Astrocyte (in vitro differentiated cells and primary cell): ENCODE measurements around the gene STIL. TPM values are rescaled to one million over a fixed set of nuclear protein-coding genes. Genes with fewer than 3 reads are reported as not detected.
A peak's percentile ranks its signal among the peaks of the same experiment; 100 is the strongest.

ENCODE experiments used
- DNase-seq: peaks from one replicate; pipeline ENCODE4 v3.0.0-alpha.2; 2010; ENCODE audit warnings: low read depth
- FAIRE-seq: peaks from 2 replicates; lab custom pipeline; 2011; peaks lifted over from hg19 to GRCh38; lab: Jason Lieb, UNC
- H2AFZ ChIP-seq: 2 replicates; pipeline ENCODE4 v1.6.0; 2012; ENCODE audit warnings: low read depth, low read length, inconsistent platforms
- H3K27ac ChIP-seq: 2 replicates; pipeline ENCODE4 v1.5.1; 2011; ENCODE audit warnings: low read depth, low read length, inconsistent platforms
- H3K27me3 ChIP-seq: 2 replicates; pipeline ENCODE4 v1.6.0; 2011; ENCODE audit warnings: low read length, inconsistent platforms; ENCODE audit not compliant: insufficient read depth
- H3K36me3 ChIP-seq: 2 replicates; pipeline ENCODE4 v1.5.1; 2011; ENCODE audit warnings: low read length, inconsistent platforms; ENCODE audit not compliant: insufficient read depth
- H3K4me1 ChIP-seq: 2 replicates; pipeline ENCODE4 v1.5.1; 2011; ENCODE audit warnings: low read length, inconsistent platforms; ENCODE audit not compliant: insufficient read depth
- H3K4me2 ChIP-seq: 2 replicates; pipeline ENCODE4 v1.6.0; 2012; ENCODE audit warnings: low read length, inconsistent platforms
- H3K4me3 ChIP-seq: 2 replicates; pipeline ENCODE4 v1.5.1; 2011; ENCODE audit warnings: low read depth, mild to moderate bottlenecking, low read length, inconsistent platforms; ENCODE audit not compliant: insufficient read depth
- H3K79me2 ChIP-seq: 2 replicates; pipeline ENCODE4 v1.6.0; 2012; ENCODE audit warnings: mild to moderate bottlenecking, low read length, inconsistent platforms; ENCODE audit not compliant: insufficient read depth
- H3K9ac ChIP-seq: 2 replicates; pipeline ENCODE4 v1.6.0; 2012; ENCODE audit warnings: mild to moderate bottlenecking, low read length, inconsistent platforms
- H3K9me3 ChIP-seq: 2 replicates; pipeline ENCODE4 v1.5.1; 2012; ENCODE audit warnings: low read depth, mild to moderate bottlenecking, low read length, inconsistent platforms; ENCODE audit not compliant: insufficient read depth
- H4K20me1 ChIP-seq: 2 replicates; pipeline ENCODE4 v1.6.0; 2012; ENCODE audit warnings: low read length, inconsistent platforms; ENCODE audit not compliant: insufficient read depth
- H3K27ac Mint-ChIP-seq: one replicate; pipeline ENCODE4 v1.8.0; 2021; ENCODE audit warnings: mild to moderate bottlenecking, mixed read lengths; ENCODE audit not compliant: unreplicated experiment
- H3K27me3 Mint-ChIP-seq: one replicate; pipeline ENCODE4 v1.8.0; 2021; ENCODE audit warnings: low read depth, mixed read lengths; ENCODE audit not compliant: unreplicated experiment
- H3K36me3 Mint-ChIP-seq: one replicate; pipeline ENCODE4 v1.8.0; 2021; ENCODE audit warnings: low read depth, mixed read lengths; ENCODE audit not compliant: unreplicated experiment
- H3K4me1 Mint-ChIP-seq: one replicate; pipeline ENCODE4 v1.8.0; 2021; ENCODE audit warnings: low read depth, mixed read lengths; ENCODE audit not compliant: unreplicated experiment
- H3K4me3 Mint-ChIP-seq: one replicate; pipeline ENCODE4 v1.8.0; 2021; ENCODE audit warnings: mild to moderate bottlenecking, moderate library complexity, mixed read lengths; ENCODE audit not compliant: unreplicated experiment
- H3K9me3 Mint-ChIP-seq: one replicate; pipeline ENCODE4 v1.8.0; 2021; ENCODE audit warnings: mild to moderate bottlenecking, mixed read lengths; ENCODE audit not compliant: unreplicated experiment
- EZH2 ChIP-seq: IDR thresholded peaks from 2 replicates; pipeline ENCODE4 v1.6.1; 2012; ENCODE audit warnings: mild to moderate bottlenecking, low read length, inconsistent platforms; ENCODE audit not compliant: insufficient read depth
- total RNA-seq: library from RNA; stranded (reverse); gene quantifications from 2 replicates; pipeline ENCODE4 v1.2.1, GENCODE V29; 2021
- TF ChIP-seq, protein P1 (sequence below): IDR thresholded peaks from 2 replicates; pipeline ENCODE4 v1.5.1; 2011; ENCODE audit warnings: low read depth, mild to moderate bottlenecking, inconsistent platforms, low read length, moderate library complexity; ENCODE audit not compliant: insufficient read depth

Gene STIL
- total RNA-seq, 1 donor from 2014 or later = 8.8 TPM

DNA sequence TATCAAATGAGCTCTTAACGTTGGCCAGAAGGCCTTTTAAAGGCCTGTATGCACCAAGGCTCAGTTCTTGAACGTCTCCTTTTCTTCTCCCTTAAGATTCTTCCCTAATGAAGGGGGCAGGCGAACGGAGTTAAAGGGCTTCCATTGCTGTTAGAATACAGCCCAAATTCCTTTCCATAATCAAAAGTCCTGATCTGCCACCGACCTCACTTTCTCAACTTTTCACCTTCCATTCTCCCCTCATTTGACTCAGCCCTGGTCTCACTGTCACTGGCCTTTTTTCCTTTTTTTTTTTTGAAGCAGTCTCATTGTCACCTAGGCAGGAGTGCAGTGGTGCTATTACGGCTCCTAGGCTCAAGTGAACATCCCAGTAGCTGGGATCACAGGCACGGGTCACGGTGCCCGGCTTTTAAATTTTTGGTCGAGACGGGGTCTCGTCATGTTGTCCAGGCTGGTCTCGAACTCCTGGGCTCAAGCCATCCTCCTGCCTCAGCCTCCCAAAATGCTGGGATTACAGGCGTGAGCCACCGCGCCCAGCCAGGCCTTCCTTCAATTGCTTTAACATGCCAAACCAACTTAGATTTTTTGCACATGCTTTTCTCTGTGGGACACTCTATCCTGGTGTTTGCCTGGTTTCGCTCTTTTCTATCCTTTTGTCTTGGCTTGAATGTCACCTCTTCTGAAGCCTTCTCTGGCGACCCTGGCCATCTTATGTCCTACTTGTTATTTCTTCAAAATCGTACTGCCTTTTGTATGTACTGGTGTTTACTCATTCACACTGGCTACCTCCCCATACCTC is 19.0 kb upstream of the STIL start:
- no peak overlapping the region for H3K4me3 Mint-ChIP-seq
- H3K9ac ChIP-seq = peak overlapping the region; percentile 95
- H2AFZ ChIP-seq = peak overlapping the region; percentile 82
- no peaks in the 10 kb centered on the region for H3K27me3 ChIP-seq
- H3K27ac Mint-ChIP-seq = no peak overlapping the region
- no peaks in the 10 kb centered on the region for H3K36me3 Mint-ChIP-seq
- peak overlapping the region; percentile 89 for H3K4me2 ChIP-seq
- H3K9me3 Mint-ChIP-seq = no peaks in the 10 kb centered on the region
- peaks cover 13% of the 10 kb centered on the region for H3K4me1 ChIP-seq
- peaks cover 3% of the 10 kb centered on the region for H3K4me1 Mint-ChIP-seq
- no peak for FAIRE-seq
- no peaks in the 10 kb centered on the region for H3K9me3 ChIP-seq
- TF ChIP-seq, protein P1, sequence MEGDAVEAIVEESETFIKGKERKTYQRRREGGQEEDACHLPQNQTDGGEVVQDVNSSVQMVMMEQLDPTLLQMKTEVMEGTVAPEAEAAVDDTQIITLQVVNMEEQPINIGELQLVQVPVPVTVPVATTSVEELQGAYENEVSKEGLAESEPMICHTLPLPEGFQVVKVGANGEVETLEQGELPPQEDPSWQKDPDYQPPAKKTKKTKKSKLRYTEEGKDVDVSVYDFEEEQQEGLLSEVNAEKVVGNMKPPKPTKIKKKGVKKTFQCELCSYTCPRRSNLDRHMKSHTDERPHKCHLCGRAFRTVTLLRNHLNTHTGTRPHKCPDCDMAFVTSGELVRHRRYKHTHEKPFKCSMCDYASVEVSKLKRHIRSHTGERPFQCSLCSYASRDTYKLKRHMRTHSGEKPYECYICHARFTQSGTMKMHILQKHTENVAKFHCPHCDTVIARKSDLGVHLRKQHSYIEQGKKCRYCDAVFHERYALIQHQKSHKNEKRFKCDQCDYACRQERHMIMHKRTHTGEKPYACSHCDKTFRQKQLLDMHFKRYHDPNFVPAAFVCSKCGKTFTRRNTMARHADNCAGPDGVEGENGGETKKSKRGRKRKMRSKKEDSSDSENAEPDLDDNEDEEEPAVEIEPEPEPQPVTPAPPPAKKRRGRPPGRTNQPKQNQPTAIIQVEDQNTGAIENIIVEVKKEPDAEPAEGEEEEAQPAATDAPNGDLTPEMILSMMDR = no peak
- no peak for TF ChIP-seq EZH2
- H3K4me3 ChIP-seq = peak overlapping the region; percentile 98
- DNase-seq = no peak
- no peaks in the 10 kb centered on the region for H3K27me3 Mint-ChIP-seq
- peaks cover 39% of the 10 kb centered on the region for H3K79me2 ChIP-seq
- H3K36me3 ChIP-seq = no peaks in the 10 kb centered on the region
- H4K20me1 ChIP-seq = peaks cover 16% of the 10 kb centered on the region
- H3K27ac ChIP-seq = peak overlapping the region; percentile 73

DNA sequence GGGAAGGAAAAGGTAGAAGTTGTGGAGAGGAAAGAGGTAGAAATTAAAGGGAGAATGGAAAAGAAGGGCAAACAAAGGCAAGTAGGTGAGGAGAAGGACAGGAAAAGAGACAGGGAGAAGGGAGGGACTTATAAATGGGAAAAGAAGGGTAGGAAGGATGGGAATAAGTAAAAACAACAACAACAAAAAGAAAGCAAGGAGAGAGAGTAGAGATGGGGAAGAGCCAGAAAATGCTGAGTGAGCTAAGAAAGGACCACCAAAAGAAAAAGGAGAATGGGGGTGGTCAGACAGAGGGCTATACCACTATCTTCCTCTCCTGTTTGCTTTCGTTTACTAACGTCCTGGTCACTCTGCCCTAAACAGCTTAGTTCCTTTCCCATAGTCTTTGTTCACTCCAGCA is 17.9 kb upstream of the STIL start:
- Mint-ChIP-seq H3K27me3 (no peaks in the 10 kb centered on the region), H3K4me3 (no peak overlapping the region), H3K4me1 (peaks cover 3% of the 10 kb centered on the region), H3K9me3 (no peaks in the 10 kb centered on the region), H3K36me3 (no peaks in the 10 kb centered on the region), H3K27ac (no peak overlapping the region)
- Histone ChIP-seq H3K4me1 (peaks cover 13% of the 10 kb centered on the region), H3K79me2 (peaks cover 28% of the 10 kb centered on the region), H2AFZ (no peak overlapping the region), H3K4me2 (no peak overlapping the region), H3K9ac (no peak overlapping the region), H4K20me1 (peaks cover 9% of the 10 kb centered on the region), H3K27ac (no peak overlapping the region), H3K27me3 (no peaks in the 10 kb centered on the region), H3K36me3 (no peaks in the 10 kb centered on the region), H3K4me3 (no peak overlapping the region), H3K9me3 (no peaks in the 10 kb centered on the region)
- DNase-seq = no peak
- no peak for TF ChIP-seq EZH2
- TF ChIP-seq, protein P1 = no peak
- no peak for FAIRE-seq

DNA sequence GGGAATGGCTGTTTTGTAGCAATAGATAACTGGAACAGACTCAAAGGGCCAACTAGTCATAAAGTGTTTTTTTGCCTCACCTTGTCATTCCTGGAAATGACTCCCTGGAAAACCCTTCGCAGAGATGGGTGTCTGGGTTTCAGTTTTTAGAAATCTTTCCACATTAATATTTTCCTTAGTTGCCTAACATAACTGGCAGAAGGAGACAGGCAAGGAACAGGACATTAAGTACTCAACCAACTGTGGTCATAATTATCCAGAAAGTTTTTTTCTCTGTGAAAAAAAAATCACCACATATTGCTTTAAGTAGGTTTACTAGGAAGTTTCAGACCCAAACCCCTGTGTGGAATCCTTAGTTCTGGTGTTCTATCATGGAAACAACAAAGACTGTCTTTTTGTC is 16.3 kb upstream of the STIL start:
- Histone ChIP-seq H3K4me2 (no peak overlapping the region), H3K4me3 (no peak overlapping the region), H3K27me3 (no peaks in the 10 kb centered on the region), H3K79me2 (peaks cover 11% of the 10 kb centered on the region), H4K20me1 (no peaks in the 10 kb centered on the region), H2AFZ (no peak overlapping the region), H3K9ac (no peak overlapping the region), H3K27ac (no peak overlapping the region), H3K4me1 (peaks cover 13% of the 10 kb centered on the region), H3K9me3 (no peaks in the 10 kb centered on the region), H3K36me3 (no peaks in the 10 kb centered on the region)
- H3K4me3 Mint-ChIP-seq = no peak overlapping the region
- FAIRE-seq = no peak
- H3K9me3 Mint-ChIP-seq = no peaks in the 10 kb centered on the region
- H3K4me1 Mint-ChIP-seq = peaks cover 2% of the 10 kb centered on the region
- no peaks in the 10 kb centered on the region for H3K27me3 Mint-ChIP-seq
- H3K36me3 Mint-ChIP-seq = no peaks in the 10 kb centered on the region
- no peak for DNase-seq
- TF ChIP-seq, protein P1 = no peak
- no peak for TF ChIP-seq EZH2
- H3K27ac Mint-ChIP-seq = no peak overlapping the region
